Lung (tissue), 12 donors: ENCODE measurements around the gene DTNBP1. TPM values are rescaled to one million over a fixed set of nuclear protein-coding genes. Genes with fewer than 3 reads are reported as not detected.
A peak's percentile ranks its signal among the peaks of the same experiment; 100 is the strongest.

Experiments
- ATAC-seq: fragments of 200-7000 bp; cut with Tn5 transposase; one replicate; pipeline ENCODE4 v1.9.1; 2020; ENCODE audit warnings: moderate number of reproducible peaks; ENCODE audit not compliant: insufficient read depth, low FRiP score
- DNase-seq, 3 donors: peaks; one replicate each; pipeline ENCODE4 v3.0.0-alpha.2; 2013 to 2017
- H3K27ac ChIP-seq, 2 donors: one replicate each; pipeline ENCODE4 v1.5.1; 2013; ENCODE audit warnings: mild to moderate bottlenecking in 2 of 2, moderate library complexity in 2 of 2, control low read depth in 1 of 2, inconsistent platforms in 1 of 2, low read depth in 1 of 2, low read length in 1 of 2
- H3K27me3 ChIP-seq, 3 donors: one replicate each; pipeline ENCODE4 v1.5.1; 2013; ENCODE audit warnings: low read length in 2 of 3; ENCODE audit not compliant: control insufficient read depth in 3 of 3, insufficient read depth in 3 of 3
- H3K36me3 ChIP-seq, 4 donors: one replicate each; pipeline ENCODE4 v1.5.1; 2013; ENCODE audit warnings: low read length in 4 of 4, mild to moderate bottlenecking in 1 of 4, moderate library complexity in 1 of 4; ENCODE audit not compliant: control insufficient read depth in 4 of 4, insufficient read depth in 4 of 4
- H3K4me1 ChIP-seq, 5 donors: one replicate each; pipeline ENCODE4 v1.5.1; 2013; ENCODE audit warnings: low read length in 5 of 5, mild to moderate bottlenecking in 2 of 5, moderate library complexity in 1 of 5; ENCODE audit not compliant: control insufficient read depth in 5 of 5, insufficient read depth in 5 of 5
- H3K4me3 ChIP-seq: one replicate; pipeline ENCODE4 v1.5.1; 2013; ENCODE audit warnings: mild to moderate bottlenecking, control low read depth, moderate library complexity
- H3K9ac ChIP-seq, 2 donors: one replicate each; pipeline ENCODE4 v1.5.1; 2013; ENCODE audit warnings: low read length in 2 of 2, control low read depth in 1 of 2; ENCODE audit not compliant: insufficient read depth in 1 of 2
- H3K9me3 ChIP-seq, 4 donors: one replicate each; pipeline ENCODE4 v1.5.1; 2013; ENCODE audit warnings: low read length in 3 of 4, mild to moderate bottlenecking in 1 of 4, moderate library complexity in 1 of 4; ENCODE audit not compliant: control insufficient read depth in 4 of 4, insufficient read depth in 3 of 4
- WGBS, 2 donors: extraction: QIAGEN DNeasy Blood & Tissue Kit; methylation state at CpG; one replicate each; pipeline ENCODE4 v1.1.7; 2013; 5-methylcytosine and 5-hydroxymethylcytosine counted together
- polyA plus RNA-seq, 2 donors: library from polyadenylated mRNA; stranded (reverse); fragments of 200-250 nt; gene quantifications; one replicate each; pipeline ENCODE4 v1.2.1, GENCODE V29; 2013
- total RNA-seq, 2 donors: library from RNA; depleted of rRNA in 1 of 2; stranded (reverse); fragments of >200 nt in 1 of 2; gene quantifications; one replicate each; pipeline ENCODE4 v1.2.1, GENCODE V29; 2014 to 2021
- TF ChIP-seq, protein P1 (sequence below): IDR thresholded peaks from 2 replicates; pipeline ENCODE4 v1.5.1; 2012; ENCODE audit warnings: mild to moderate bottlenecking; ENCODE audit errors: control extremely low read depth, extremely low read depth
- donor health status: control.
- donor health status: control.
- donor health status: Bipolar disorder and iron deficiency.
- donor health status: healthy.
- donor health status: DM: yes; HTN: yes; CAD: no.

The DTNBP1 gene
- total and polyA plus RNA-seq, 4 donors = 9.9 to 23.9 (median 20.5) TPM

DNA sequence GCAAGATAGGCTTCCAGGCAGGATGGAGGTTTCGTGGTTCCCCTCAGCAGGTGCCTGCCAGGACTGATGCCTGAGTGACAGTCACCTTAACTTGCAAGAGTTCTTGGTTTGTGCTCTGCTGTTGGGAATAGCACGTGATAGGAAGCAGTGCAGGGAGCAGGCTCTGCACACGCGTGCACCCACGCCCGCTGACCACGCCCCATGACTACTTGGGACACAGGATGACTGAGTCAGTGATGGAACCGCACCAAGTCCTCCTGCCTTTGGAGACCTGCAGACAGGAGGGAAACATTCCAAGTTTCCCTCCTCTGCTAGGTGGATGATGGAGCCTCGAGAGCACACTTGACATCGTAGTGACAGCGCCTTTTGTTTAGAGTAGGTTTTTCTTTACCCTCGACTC lies 164.2 kb downstream of the DTNBP1 start:
- ATAC-seq (peak; percentile 14), DNase-seq (no peak)
- TF ChIP-seq, protein P1, sequence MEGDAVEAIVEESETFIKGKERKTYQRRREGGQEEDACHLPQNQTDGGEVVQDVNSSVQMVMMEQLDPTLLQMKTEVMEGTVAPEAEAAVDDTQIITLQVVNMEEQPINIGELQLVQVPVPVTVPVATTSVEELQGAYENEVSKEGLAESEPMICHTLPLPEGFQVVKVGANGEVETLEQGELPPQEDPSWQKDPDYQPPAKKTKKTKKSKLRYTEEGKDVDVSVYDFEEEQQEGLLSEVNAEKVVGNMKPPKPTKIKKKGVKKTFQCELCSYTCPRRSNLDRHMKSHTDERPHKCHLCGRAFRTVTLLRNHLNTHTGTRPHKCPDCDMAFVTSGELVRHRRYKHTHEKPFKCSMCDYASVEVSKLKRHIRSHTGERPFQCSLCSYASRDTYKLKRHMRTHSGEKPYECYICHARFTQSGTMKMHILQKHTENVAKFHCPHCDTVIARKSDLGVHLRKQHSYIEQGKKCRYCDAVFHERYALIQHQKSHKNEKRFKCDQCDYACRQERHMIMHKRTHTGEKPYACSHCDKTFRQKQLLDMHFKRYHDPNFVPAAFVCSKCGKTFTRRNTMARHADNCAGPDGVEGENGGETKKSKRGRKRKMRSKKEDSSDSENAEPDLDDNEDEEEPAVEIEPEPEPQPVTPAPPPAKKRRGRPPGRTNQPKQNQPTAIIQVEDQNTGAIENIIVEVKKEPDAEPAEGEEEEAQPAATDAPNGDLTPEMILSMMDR = no peak
- 74 to 89% methylated on average over 12 of the region's 12 CpGs for WGBS, 2 donors
- no peak overlapping the region for H3K4me3 ChIP-seq
- H3K9ac ChIP-seq = no peak overlapping the region
- no peaks in the 10 kb centered on the region for H3K9me3 ChIP-seq
- H3K4me1 ChIP-seq = peaks cover 0 to 25% (median 5%) of the 10 kb centered on the region in 5 donors
- peaks cover 0 to 32% (median 7%) of the 10 kb centered on the region in 4 donors for H3K36me3 ChIP-seq
- H3K27me3 ChIP-seq = no peaks in the 10 kb centered on the region
- no peak overlapping the region for H3K27ac ChIP-seq

GRCh38 chr6:15496345-15497131 lies 166.3 kb downstream of the DTNBP1 start:
- peaks cover 0 to 21% (median 5%) of the 10 kb centered on the region in 4 donors for H3K36me3 ChIP-seq
- TF ChIP-seq, protein P1 = no peak
- no peak overlapping the region for H3K27ac ChIP-seq
- H3K9me3 ChIP-seq = no peaks in the 10 kb centered on the region
- no peaks in the 10 kb centered on the region for H3K27me3 ChIP-seq
- ATAC-seq (no peak), DNase-seq (no peak)
- H3K4me3 ChIP-seq = no peak overlapping the region
- WGBS, 2 donors = 98% methylated on average over 60 of the region's 60 CpGs
- H3K9ac ChIP-seq = no peak overlapping the region
- peaks cover 0 to 11% (median 4%) of the 10 kb centered on the region in 5 donors for H3K4me1 ChIP-seq

- Histone ChIP-seq H3K9me3 (no peaks in the 10 kb centered on the region), H3K27ac (peak overlapping the region in 1 of 2 donors; percentile 14), H3K36me3 (peaks cover 0 to 13% (median 4%) of the 10 kb centered on the region in 4 donors), H3K4me1 (peaks cover 0 to 16% (median 6%) of the 10 kb centered on the region in 5 donors), H3K27me3 (no peaks in the 10 kb centered on the region), H3K4me3 (no peak overlapping the region), H3K9ac (no peak overlapping the region)
- TF ChIP-seq, protein P1 = no peak
- WGBS, 2 donors = 66 to 75% methylated on average over 10 of the region's 10 CpGs
- DNase-seq (peak in 1 of 3 donors; percentile 52), ATAC-seq (no peak)
Measured at GRCh38 chr6:15495375-15495901, 167.4 kb downstream of the DTNBP1 start.
